Neural crest cell (in vitro differentiated cells): ENCODE measurements around the gene SFMBT1. TPM values are rescaled to one million over a fixed set of nuclear protein-coding genes. Genes with fewer than 3 reads are reported as not detected.

Source experiments
- DNase-seq: peaks from one replicate; pipeline ENCODE4 v3.0.0; 2021; ENCODE audit warnings: low read depth, mixed read lengths, low spot score
- H3K27ac Mint-ChIP-seq: one replicate; pipeline ENCODE4 v1.8.0; 2021; ENCODE audit warnings: mild to moderate bottlenecking, mixed read lengths; ENCODE audit not compliant: unreplicated experiment
- H3K27me3 Mint-ChIP-seq: 2 replicates; pipeline ENCODE4 v1.8.0; 2021; ENCODE audit warnings: low read depth, mild to moderate bottlenecking, mixed read lengths
- H3K36me3 Mint-ChIP-seq: 2 replicates; pipeline ENCODE4 v1.8.0; 2021; ENCODE audit warnings: low read depth, mild to moderate bottlenecking, mixed read lengths
- H3K4me1 Mint-ChIP-seq: 2 replicates; pipeline ENCODE4 v1.8.0; 2021; ENCODE audit warnings: mixed read lengths
- H3K4me3 Mint-ChIP-seq: one replicate; pipeline ENCODE4 v1.8.0; 2021; ENCODE audit warnings: mild to moderate bottlenecking, mixed read lengths
- H3K9me3 Mint-ChIP-seq: 2 replicates; pipeline ENCODE4 v1.8.0; 2021; ENCODE audit warnings: mixed read lengths
- total RNA-seq: library from RNA; stranded (reverse); gene quantifications from 2 replicates; pipeline ENCODE4 v1.2.1, GENCODE V29; 2021
- TF ChIP-seq, protein P1 (sequence below): fragments of 200-600 bp; sonication (generic); conservative IDR thresholded peaks from 2 replicates; pipeline ENCODE4 v1.5.0; 2021; ENCODE audit warnings: antibody characterized with exemption, mild to moderate bottlenecking

The SFMBT1 gene
- total RNA-seq, 1 donor from 2014 or later = 19.8 TPM

- Mint-ChIP-seq H3K36me3 (no peaks in the 10 kb centered on the region), H3K9me3 (no peaks in the 10 kb centered on the region), H3K4me3 (no peak overlapping the region), H3K27me3 (no peaks in the 10 kb centered on the region), H3K27ac (no peak overlapping the region), H3K4me1 (no peaks in the 10 kb centered on the region)
- no peak for DNase-seq
- TF ChIP-seq, protein P1, sequence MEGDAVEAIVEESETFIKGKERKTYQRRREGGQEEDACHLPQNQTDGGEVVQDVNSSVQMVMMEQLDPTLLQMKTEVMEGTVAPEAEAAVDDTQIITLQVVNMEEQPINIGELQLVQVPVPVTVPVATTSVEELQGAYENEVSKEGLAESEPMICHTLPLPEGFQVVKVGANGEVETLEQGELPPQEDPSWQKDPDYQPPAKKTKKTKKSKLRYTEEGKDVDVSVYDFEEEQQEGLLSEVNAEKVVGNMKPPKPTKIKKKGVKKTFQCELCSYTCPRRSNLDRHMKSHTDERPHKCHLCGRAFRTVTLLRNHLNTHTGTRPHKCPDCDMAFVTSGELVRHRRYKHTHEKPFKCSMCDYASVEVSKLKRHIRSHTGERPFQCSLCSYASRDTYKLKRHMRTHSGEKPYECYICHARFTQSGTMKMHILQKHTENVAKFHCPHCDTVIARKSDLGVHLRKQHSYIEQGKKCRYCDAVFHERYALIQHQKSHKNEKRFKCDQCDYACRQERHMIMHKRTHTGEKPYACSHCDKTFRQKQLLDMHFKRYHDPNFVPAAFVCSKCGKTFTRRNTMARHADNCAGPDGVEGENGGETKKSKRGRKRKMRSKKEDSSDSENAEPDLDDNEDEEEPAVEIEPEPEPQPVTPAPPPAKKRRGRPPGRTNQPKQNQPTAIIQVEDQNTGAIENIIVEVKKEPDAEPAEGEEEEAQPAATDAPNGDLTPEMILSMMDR = no peak
These were observed 39.6 kb upstream of the SFMBT1 start for GRCh38 chr3:53085476-53085875.

DNA sequence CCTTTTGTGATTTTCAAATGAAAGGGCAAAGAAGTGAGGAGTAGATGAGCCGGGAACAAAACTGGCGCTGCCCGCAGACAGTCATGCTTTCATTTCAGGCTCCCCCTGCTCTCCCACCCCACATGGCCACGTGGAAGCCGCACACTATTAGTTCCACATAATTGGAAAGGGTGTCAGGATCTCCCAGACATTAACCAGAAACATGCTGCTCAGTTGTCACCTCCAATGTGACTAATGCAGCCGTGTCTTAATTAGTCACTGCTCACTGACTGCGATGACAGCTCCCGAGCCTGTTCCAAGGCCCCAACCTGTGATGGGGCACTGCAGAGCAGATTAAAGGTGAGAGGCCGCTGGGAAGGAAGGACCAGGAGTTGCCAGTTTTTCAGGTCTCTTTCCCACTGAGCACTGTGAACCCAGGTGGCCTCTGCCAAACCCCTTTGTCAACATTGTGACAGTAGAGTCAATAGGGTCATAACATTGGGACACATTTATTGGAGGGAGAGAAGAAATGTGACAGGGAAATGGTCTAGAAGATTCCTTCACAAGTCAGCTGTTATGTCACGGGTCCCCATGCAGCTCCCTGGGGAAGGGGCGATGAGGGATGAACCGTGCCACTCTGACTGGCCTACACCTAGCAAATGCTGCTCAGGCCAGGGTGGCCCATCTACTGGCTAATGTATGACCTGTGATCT lies 38.6 kb upstream of the SFMBT1 start:
- Mint-ChIP-seq H3K27me3 (no peaks in the 10 kb centered on the region), H3K4me1 (no peaks in the 10 kb centered on the region), H3K9me3 (no peaks in the 10 kb centered on the region), H3K27ac (peak overlapping the region; percentile 23), H3K4me3 (no peak overlapping the region), H3K36me3 (no peaks in the 10 kb centered on the region)
- TF ChIP-seq, protein P1 = no peak
- DNase-seq = no peak

GRCh38 chr3:53083949-53084309 lies 38.1 kb upstream of the SFMBT1 start:
- Mint-ChIP-seq H3K9me3 (no peaks in the 10 kb centered on the region), H3K27me3 (no peaks in the 10 kb centered on the region), H3K4me1 (no peaks in the 10 kb centered on the region), H3K36me3 (no peaks in the 10 kb centered on the region), H3K27ac (no peak overlapping the region), H3K4me3 (no peak overlapping the region)
- TF ChIP-seq, protein P1 = no peak
- DNase-seq = no peak

- Mint-ChIP-seq H3K4me3 (no peak overlapping the region), H3K27me3 (no peaks in the 10 kb centered on the region), H3K4me1 (no peaks in the 10 kb centered on the region), H3K9me3 (no peaks in the 10 kb centered on the region), H3K36me3 (no peaks in the 10 kb centered on the region), H3K27ac (no peak overlapping the region)
- DNase-seq = no peak
- TF ChIP-seq, protein P1 = no peak
These were observed 37.6 kb upstream of the SFMBT1 start for GRCh38 chr3:53083521-53083920.

GRCh38 chr3:53082736-53083135 lies 36.9 kb upstream of the SFMBT1 start:
- H3K27me3 Mint-ChIP-seq = no peaks in the 10 kb centered on the region
- H3K4me1 Mint-ChIP-seq = no peaks in the 10 kb centered on the region
- TF ChIP-seq, protein P1 = no peak
- no peak overlapping the region for H3K4me3 Mint-ChIP-seq
- no peak overlapping the region for H3K27ac Mint-ChIP-seq
- no peaks in the 10 kb centered on the region for H3K9me3 Mint-ChIP-seq
- no peaks in the 10 kb centered on the region for H3K36me3 Mint-ChIP-seq
- DNase-seq = no peak
